CD8-positive, alpha-beta memory T cell (primary cell): Measurements from ENCODE around the gene RTL10. TPM values are rescaled to one million over a fixed set of nuclear protein-coding genes. Genes with fewer than 3 reads are reported as not detected.

Experiments used
- CTCF ChIA-PET: fragments of 350-600 bp; sonication (Branson Sonifier 250); formaldehyde crosslinking; loops from one replicate; lab custom pipeline; 2021; ENCODE audit warnings: antibody characterized with exemption; lab: Charles Lee
- POLR2A ChIA-PET: fragments of 350-600 bp; sonication (Branson Sonifier 250); formaldehyde crosslinking; loops from one replicate; lab custom pipeline; 2021; ENCODE audit warnings: antibody characterized with exemption; lab: Charles Lee
- DNase-seq, 5 donors: peaks; one replicate each; pipeline versions ENCODE4 v3.0.0 to v3.0.0-alpha.2; 2020 to 2022; ENCODE audit warnings: mixed read lengths in 1 of 5
- H3K27ac ChIP-seq: one replicate; pipeline ENCODE4 v1.7.0; 2013; ENCODE audit warnings: low read depth, mild to moderate bottlenecking, low read length, moderate library complexity
- H3K27me3 ChIP-seq: 2 replicates; pipeline ENCODE4 v1.7.0; 2013; ENCODE audit warnings: low read length, mild to moderate bottlenecking; ENCODE audit not compliant: insufficient read depth, poor library complexity, severe bottlenecking
- H3K36me3 ChIP-seq: 2 replicates; pipeline ENCODE4 v1.7.0; 2013; ENCODE audit warnings: mild to moderate bottlenecking, low read length, moderate library complexity; ENCODE audit not compliant: insufficient read depth
- H3K4me1 ChIP-seq: 2 replicates; pipeline ENCODE4 v1.7.0; 2013; ENCODE audit warnings: mild to moderate bottlenecking, low read length, moderate library complexity; ENCODE audit not compliant: insufficient read depth
- H3K4me3 ChIP-seq: 2 replicates; pipeline ENCODE4 v1.7.0; 2013; ENCODE audit warnings: mild to moderate bottlenecking, low read length
- H3K9me3 ChIP-seq: 2 replicates; pipeline ENCODE4 v1.7.0; 2013; ENCODE audit warnings: mild to moderate bottlenecking, low read length
- H3K27ac Mint-ChIP-seq, 8 donors: one replicate each; pipeline ENCODE4 v1.8.0; 2020 to 2021; ENCODE audit warnings: mixed read lengths in 8 of 8, mild to moderate bottlenecking in 6 of 8, inconsistent platforms in 3 of 8, moderate library complexity in 3 of 8
- H3K27me3 Mint-ChIP-seq, 2 donors: one replicate each; pipeline ENCODE4 v1.8.0; 2020 to 2021; ENCODE audit warnings: mixed read lengths in 2 of 2, mild to moderate bottlenecking in 1 of 2, moderate library complexity in 1 of 2
- H3K36me3 Mint-ChIP-seq, 3 donors: one replicate each; pipeline ENCODE4 v1.8.0; 2020 to 2021; ENCODE audit warnings: mixed read lengths in 3 of 3, inconsistent platforms in 1 of 3, mild to moderate bottlenecking in 1 of 3
- H3K4me1 Mint-ChIP-seq, 3 donors: one replicate each; pipeline ENCODE4 v1.8.0; 2020 to 2021; ENCODE audit warnings: mixed read lengths in 3 of 3, inconsistent platforms in 1 of 3, mild to moderate bottlenecking in 1 of 3
- H3K4me3 Mint-ChIP-seq, 7 donors: one replicate each; pipeline ENCODE4 v1.8.0; 2020 to 2021; ENCODE audit warnings: mixed read lengths in 7 of 7, mild to moderate bottlenecking in 6 of 7, moderate library complexity in 4 of 7, inconsistent platforms in 2 of 7
- H3K9me3 Mint-ChIP-seq, 5 donors: one replicate each; pipeline ENCODE4 v1.8.0; 2020 to 2022; ENCODE audit warnings: mixed read lengths in 5 of 5, mild to moderate bottlenecking in 3 of 5, moderate library complexity in 2 of 5, inconsistent platforms in 1 of 5
- polyA plus RNA-seq: library from polyadenylated mRNA; unstranded; fragments of 300-500 nt; fragmentation: Illumina TruSeq; gene quantifications from one replicate; pipeline ENCODE4 v1.2.3, GENCODE V29; 2021
- total RNA-seq, 2 experiments: library from RNA; stranded (reverse); gene quantifications; one replicate each; pipeline ENCODE4 v1.2.3, GENCODE V29; 2021

RTL10 gene
- total and polyA plus RNA-seq, 3 experiments from 2014 or later, result 10.8 to 23.2 (median 18.1) TPM

- Mint-ChIP-seq H3K4me3 (no peak overlapping the region), H3K4me1 (peaks cover 0 to 3% (median 0%) of the 10 kb centered on the region in 3 donors), H3K9me3 (no peaks in the 10 kb centered on the region), H3K27me3 (peaks cover 0 to 1% of the 10 kb centered on the region in 2 donors), H3K27ac (no peak overlapping the region), H3K36me3 (peaks cover 0 to 5% (median 4%) of the 10 kb centered on the region in 3 donors)
- H3K9me3 ChIP-seq, result no peaks in the 10 kb centered on the region
- no peak for DNase-seq
- no peaks in the 10 kb centered on the region for H3K4me1 ChIP-seq
- H3K36me3 ChIP-seq, result no peaks in the 10 kb centered on the region
- CTCF ChIA-PET, result no interaction called here
- POLR2A ChIA-PET, result no interaction called here
- no peak overlapping the region for H3K4me3 ChIP-seq
- no peak overlapping the region for H3K27ac ChIP-seq
- no peaks in the 10 kb centered on the region for H3K27me3 ChIP-seq
These were observed 30.3 kb downstream of the RTL10 start for GRCh38 chr22:19824212-19824925.

DNA sequence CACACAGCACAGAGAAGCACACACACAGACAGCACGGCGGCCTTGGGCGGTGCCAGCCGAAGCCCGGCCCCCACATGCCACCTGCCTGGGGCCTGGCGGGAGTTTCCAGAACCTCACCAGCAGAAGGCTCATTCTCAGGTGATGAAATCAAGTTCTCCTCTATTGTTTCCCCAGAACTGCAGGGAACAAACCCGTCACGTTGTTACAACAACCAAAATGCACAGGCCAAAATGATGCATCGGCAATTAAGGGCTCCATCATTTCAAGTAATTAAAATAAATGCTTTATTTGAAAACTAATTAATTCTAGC is 30.8 kb downstream of the RTL10 start:
- Histone ChIP-seq H3K4me1 (no peaks in the 10 kb centered on the region), H3K36me3 (no peaks in the 10 kb centered on the region), H3K27me3 (no peaks in the 10 kb centered on the region), H3K9me3 (no peaks in the 10 kb centered on the region), H3K27ac (no peak overlapping the region), H3K4me3 (no peak overlapping the region)
- H3K4me3 Mint-ChIP-seq, result no peak overlapping the region
- DNase-seq, result no peak
- no peaks in the 10 kb centered on the region for H3K9me3 Mint-ChIP-seq
- H3K27ac Mint-ChIP-seq, result no peak overlapping the region
- peaks cover 0 to 3% (median 0%) of the 10 kb centered on the region in 3 donors for H3K4me1 Mint-ChIP-seq
- ChIA-PET CTCF (no interaction called here), POLR2A (no interaction called here)
- H3K36me3 Mint-ChIP-seq, result peaks cover 0 to 5% (median 4%) of the 10 kb centered on the region in 3 donors
- peaks cover 0 to 1% of the 10 kb centered on the region in 2 donors for H3K27me3 Mint-ChIP-seq

DNA sequence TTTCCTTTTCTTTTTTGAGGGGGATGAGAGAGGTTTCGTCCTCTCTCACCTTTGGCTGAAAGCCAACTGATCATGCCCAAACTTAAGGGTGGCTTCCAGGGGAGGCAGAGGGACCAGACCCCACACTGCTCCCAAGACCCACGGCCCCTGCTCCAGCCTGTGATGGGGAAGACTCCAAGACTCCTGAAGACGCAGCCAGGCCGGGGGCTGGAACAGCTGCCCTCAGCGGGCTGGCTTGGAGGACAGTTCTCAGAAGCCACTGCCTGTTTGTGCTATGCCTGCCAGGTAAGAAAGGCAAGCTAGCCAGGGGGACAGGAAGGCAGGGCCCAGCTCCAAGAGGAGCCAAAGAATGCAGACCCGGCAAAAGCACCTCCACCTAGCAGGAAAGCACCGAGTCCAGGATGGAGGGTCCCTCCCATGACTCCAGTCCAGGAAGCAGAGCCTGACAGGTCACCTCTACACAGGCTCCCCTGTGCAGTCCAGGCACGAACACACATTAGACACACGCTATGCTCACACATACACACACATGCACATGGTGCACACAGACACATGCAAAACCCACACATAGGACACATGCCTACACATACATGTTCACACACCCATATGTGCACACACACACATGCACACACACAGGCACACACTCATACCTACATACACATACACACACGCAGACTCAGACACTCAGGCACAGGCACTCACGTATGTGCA is 31.3 kb downstream of the RTL10 start:
- ChIA-PET CTCF (no interaction called here), POLR2A (no interaction called here)
- Mint-ChIP-seq H3K4me1 (peaks cover 0 to 3% (median 0%) of the 10 kb centered on the region in 3 donors), H3K36me3 (peaks cover 0 to 7% (median 4%) of the 10 kb centered on the region in 3 donors), H3K9me3 (no peaks in the 10 kb centered on the region), H3K4me3 (no peak overlapping the region), H3K27me3 (peaks cover 0 to 1% of the 10 kb centered on the region in 2 donors), H3K27ac (no peak overlapping the region)
- H3K27me3 ChIP-seq, result no peaks in the 10 kb centered on the region
- no peaks in the 10 kb centered on the region for H3K4me1 ChIP-seq
- no peak overlapping the region for H3K4me3 ChIP-seq
- no peaks in the 10 kb centered on the region for H3K36me3 ChIP-seq
- no peak for DNase-seq
- H3K9me3 ChIP-seq, result no peaks in the 10 kb centered on the region
- H3K27ac ChIP-seq, result no peak overlapping the region

- Histone ChIP-seq H3K27ac (no peak overlapping the region), H3K36me3 (no peaks in the 10 kb centered on the region), H3K27me3 (no peaks in the 10 kb centered on the region), H3K4me3 (no peak overlapping the region), H3K9me3 (no peaks in the 10 kb centered on the region), H3K4me1 (no peaks in the 10 kb centered on the region)
- CTCF ChIA-PET, result no interaction called here
- Mint-ChIP-seq H3K4me1 (peaks cover 0 to 3% (median 0%) of the 10 kb centered on the region in 3 donors), H3K9me3 (no peaks in the 10 kb centered on the region), H3K4me3 (no peak overlapping the region), H3K27ac (no peak overlapping the region), H3K27me3 (peaks cover 0 to 1% of the 10 kb centered on the region in 2 donors), H3K36me3 (peaks cover 0 to 7% (median 4%) of the 10 kb centered on the region in 3 donors)
- peak in 1 of 5 donors; percentile 42 for DNase-seq
- POLR2A ChIA-PET, result no interaction called here
These were observed 32.2 kb downstream of the RTL10 start for GRCh38 chr22:19822301-19823117.

DNA sequence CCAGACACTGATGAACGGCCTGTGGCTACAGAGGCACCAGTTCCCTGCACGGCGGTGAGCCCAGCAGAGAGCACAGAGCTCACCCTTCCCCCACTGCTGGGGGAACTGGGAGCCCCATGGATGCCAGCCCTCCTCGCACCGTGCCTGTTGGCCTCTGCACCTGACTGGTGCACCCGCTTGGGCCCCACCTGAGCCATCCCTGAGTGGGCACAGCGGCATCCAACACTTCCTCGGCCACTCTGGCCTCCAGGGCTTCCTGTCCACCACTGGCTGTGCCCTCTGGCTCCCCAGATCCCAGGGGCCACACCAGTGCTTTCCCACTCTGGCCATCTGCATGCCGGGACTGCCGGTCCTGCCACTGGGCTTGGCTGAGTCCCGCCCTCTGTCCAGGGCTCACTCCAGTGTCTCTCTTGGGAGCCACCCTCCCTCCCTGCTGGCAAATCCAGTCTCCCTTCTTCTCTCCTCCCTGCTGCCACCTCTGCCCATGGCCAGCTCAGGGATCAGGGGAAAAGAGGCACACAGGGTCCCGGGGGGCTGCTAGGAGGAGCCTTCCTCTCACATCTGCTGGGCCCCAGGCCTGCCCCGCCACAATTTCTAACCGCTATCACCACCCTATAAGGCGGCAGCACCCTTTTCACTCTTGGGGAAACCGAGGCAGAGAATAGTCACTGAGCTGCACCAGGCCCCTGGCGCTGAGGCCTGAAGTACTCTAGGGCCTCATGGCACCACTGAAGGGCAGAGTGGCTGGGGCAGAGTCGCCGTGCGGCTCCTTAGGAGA is 33.0 kb downstream of the RTL10 start:
- H3K27me3 ChIP-seq, result no peaks in the 10 kb centered on the region
- ChIA-PET POLR2A (no interaction called here), CTCF (no interaction called here)
- H3K4me3 ChIP-seq, result no peak overlapping the region
- DNase-seq, result no peak
- Mint-ChIP-seq H3K4me1 (peaks cover 0 to 3% (median 0%) of the 10 kb centered on the region in 3 donors), H3K9me3 (no peaks in the 10 kb centered on the region), H3K4me3 (no peak overlapping the region), H3K27ac (no peak overlapping the region), H3K36me3 (peaks cover 0 to 7% (median 4%) of the 10 kb centered on the region in 3 donors), H3K27me3 (peaks cover 0 to 1% of the 10 kb centered on the region in 2 donors)
- no peak overlapping the region for H3K27ac ChIP-seq
- no peaks in the 10 kb centered on the region for H3K4me1 ChIP-seq
- H3K9me3 ChIP-seq, result no peaks in the 10 kb centered on the region
- no peaks in the 10 kb centered on the region for H3K36me3 ChIP-seq

DNA sequence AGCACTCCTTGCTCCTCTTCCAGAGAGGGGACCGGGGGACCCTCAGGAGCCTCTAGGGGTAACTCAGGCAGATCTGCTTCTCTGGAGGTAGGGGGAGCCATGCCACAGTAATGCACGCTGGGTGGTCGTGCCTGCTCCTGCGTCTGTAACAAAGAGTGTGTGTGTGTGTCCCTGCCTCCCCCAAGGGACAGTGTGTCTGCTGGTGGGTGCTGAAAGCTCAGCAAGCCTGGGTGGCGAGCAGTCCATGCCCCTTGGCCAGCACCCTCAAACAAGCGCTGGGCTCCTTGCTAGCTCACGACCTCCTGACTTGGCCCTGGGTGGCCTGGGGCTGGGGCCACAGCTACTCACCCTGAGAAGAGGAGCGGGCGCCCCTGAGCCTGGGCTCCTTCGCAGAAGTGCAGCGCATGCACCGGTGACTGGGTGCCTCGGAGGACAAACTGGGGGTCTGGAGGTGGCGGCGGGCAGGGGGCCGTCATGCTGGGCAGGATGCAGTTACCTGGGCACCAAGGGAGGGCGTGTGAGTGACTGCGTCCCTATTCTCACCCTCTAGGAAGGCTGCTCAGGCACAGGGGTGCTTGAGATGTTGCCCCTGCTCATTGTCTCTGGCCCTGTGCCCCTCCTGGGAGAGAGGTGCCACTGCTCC is 33.7 kb downstream of the RTL10 start:
- peak in 1 of 5 donors; percentile 25 for DNase-seq
- H3K36me3 ChIP-seq, result no peaks in the 10 kb centered on the region
- Mint-ChIP-seq H3K9me3 (no peaks in the 10 kb centered on the region), H3K4me1 (peaks cover 0 to 3% (median 0%) of the 10 kb centered on the region in 3 donors), H3K4me3 (no peak overlapping the region), H3K27ac (peak overlapping the region in 1 of 8 donors; percentile 33), H3K36me3 (peaks cover 2 to 7% (median 4%) of the 10 kb centered on the region in 3 donors), H3K27me3 (peaks cover 0 to 1% of the 10 kb centered on the region in 2 donors)
- H3K4me1 ChIP-seq, result no peaks in the 10 kb centered on the region
- ChIA-PET CTCF (no interaction called here), POLR2A (no interaction called here)
- no peaks in the 10 kb centered on the region for H3K27me3 ChIP-seq
- H3K4me3 ChIP-seq, result no peak overlapping the region
- no peak overlapping the region for H3K27ac ChIP-seq
- no peaks in the 10 kb centered on the region for H3K9me3 ChIP-seq
